Measurements from ENCODE around the gene COPZ2.
"Not testable (repeated sequence)": the region's sequence is repeated elsewhere in the genome, so short reads cannot be mapped to it uniquely, and the experiment has no call there.

Gene COPZ2

DNA sequence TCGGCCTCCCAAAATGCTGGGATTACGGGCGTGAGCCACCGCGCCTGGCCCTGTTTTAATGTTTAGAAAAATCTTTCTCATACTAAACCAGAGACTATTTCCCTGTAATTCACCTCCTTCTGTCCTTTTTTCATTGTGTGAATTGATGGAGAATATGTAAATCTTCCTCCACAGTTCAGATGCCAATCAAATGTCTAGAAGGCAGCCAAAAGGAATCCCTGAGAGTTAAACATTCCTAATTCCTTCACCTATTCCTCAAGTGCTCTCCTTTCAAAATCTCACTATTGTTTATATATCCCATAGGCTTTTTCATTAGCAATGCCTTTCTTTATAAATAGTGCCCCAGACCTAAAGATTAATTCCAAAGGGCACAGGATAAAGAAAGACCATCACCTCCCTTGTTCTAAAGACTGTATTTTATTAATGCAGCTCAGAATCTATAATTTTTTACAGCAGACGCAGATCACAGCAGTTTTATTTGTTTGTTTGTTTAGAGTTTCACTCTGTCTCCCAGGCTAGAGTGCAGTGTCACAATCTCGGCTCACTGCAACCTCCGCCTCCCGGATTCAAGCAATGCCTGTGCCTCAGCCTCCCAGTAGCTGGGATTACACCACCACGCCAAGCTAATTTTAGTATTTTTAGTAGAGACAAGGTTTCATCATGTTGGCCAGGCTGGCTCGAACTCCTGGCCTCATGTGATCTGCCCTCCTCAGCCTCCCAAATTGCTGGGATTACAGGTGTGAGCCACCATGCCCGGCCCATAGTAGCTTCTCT is 30.5 kb downstream of the COPZ2 start:
- DNase-seq (ENCODE audit: low read depth): no peak

DNA sequence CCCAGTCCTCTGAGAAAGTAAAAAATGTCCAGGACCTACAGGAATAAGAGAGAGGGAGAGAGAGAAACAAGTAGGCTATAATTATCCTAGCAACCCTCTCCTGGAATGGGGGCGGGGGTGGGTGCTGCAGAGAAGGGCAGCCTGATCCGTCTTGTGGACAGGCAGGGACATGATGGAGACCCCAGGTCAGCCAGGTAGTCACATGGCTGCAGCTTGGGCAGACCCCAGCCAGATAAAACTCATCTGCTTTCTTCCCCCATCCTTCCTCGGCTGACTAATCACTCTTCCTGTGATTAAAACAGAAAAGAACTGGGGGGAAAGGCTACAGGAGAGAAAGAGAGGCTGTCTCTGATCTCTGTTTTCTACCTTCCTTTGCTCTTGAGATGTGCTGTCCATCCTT is 32.6 kb downstream of the COPZ2 start:
- peak; percentile 47 for DNase-seq (ENCODE audit: low read depth)

GRCh38 chr17:48003417-48004151 is 34.0 kb downstream of the COPZ2 start:
- no peak for DNase-seq (ENCODE audit: low read depth)

DNA sequence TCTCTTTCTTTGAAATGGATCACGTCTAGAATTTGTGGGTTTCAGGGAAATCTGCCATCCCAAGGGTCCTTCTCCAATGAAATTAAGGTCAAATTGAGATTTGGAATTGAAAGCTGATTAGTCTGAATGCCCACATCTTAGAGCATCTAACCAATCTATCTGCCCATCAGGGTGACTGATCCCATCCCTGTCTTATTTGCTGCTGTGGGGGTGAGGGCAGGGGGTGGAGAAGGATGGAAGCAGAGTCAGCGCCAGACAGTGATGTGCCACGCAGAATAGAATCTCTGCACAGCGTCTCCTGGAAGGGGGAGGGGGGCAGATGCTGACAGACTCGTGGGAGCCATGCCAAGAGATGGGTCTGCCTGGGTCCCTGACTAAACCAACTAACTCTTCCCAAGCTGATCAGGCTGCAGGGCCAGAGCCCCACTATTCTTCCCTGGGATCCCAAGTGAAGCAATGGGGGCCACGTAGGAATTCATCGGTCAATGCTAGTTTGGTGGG is 34.6 kb downstream of the COPZ2 start:
- no peak for DNase-seq (ENCODE audit: low read depth)

- peak; percentile 94 for DNase-seq (ENCODE audit: low read depth)
Observed at GRCh38 chr17:48002266-48002915, 35.2 kb downstream of the COPZ2 start.

GRCh38 chr17:48001657-48002056 is 35.9 kb downstream of the COPZ2 start:
- not testable (repeated sequence) for DNase-seq (ENCODE audit: low read depth)

DNA sequence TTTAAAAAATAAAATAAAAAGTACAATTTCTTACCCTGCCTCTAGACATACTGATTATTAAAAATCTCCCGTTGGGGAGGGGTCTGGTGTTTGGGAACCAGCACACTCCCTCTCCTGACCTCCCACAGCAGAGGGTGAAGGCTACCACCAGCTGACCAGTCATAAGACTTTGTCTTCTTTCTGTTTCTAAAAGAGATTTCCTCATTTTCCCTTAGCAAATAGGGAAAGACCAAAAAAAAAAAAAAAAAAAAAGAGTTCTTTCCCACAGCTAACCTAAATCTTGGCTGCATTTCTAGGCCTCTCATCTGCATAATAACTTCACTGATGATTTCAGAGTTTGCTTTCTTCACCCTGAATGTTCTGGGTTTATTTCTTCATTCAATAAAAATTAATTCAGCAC is 36.4 kb downstream of the COPZ2 start:
- no peak for DNase-seq (ENCODE audit: low read depth)

- peak; percentile 80 for DNase-seq (ENCODE audit: low read depth)
Observed at GRCh38 chr17:47999582-47999981, 38.0 kb downstream of the COPZ2 start.

- no peak for DNase-seq (ENCODE audit: low read depth)
Observed at GRCh38 chr17:47998044-47998443, 39.6 kb downstream of the COPZ2 start.

- DNase-seq (ENCODE audit: low read depth): no peak
Observed at GRCh38 chr17:47997586-47997985, 40.0 kb downstream of the COPZ2 start.

- no peak for DNase-seq (ENCODE audit: low read depth)
Observed at GRCh38 chr17:47996201-47996600, 41.4 kb downstream of the COPZ2 start.

DNA sequence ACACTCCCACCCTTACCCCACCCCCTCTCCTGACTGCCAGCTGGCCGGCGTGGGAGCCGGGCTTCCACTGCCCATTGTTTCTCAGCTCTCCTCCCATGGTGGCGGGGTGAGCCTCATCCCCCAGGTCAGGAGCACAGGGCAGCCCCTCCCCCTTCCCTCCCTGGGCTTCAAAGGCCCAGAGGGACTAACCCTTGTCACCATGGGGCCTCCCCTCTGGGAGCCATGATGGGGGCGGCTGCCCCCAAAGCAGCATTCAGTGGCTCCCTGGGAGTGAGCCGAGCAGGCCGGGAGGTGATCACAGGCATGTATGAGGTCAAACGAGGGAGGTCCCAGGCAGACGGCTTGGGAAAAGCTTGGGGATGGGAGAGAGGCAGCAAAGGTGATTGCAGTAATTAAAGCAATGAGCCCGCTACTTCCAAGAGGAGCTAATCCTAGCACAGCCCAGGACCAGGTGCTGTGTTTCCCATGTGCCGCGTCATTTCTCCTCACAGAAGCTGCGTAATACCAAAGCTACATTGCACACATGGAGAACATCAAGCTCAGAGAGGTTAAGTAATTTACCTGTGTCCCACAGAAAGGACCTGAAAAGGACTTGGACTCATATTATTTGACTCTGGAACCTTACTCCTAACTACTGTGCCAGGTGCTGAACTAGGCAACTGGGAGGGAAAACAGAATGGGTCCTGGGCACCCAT is 42.2 kb downstream of the COPZ2 start:
- DNase-seq (ENCODE audit: low read depth): no peak

- DNase-seq (ENCODE audit: low read depth): no peak
Observed at GRCh38 chr17:47994724-47995123, 42.9 kb downstream of the COPZ2 start.

GRCh38 chr17:47993964-47994363 is 43.6 kb downstream of the COPZ2 start:
- DNase-seq (ENCODE audit: low read depth): no peak

GRCh38 chr17:47993031-47993564 is 44.5 kb downstream of the COPZ2 start:
- DNase-seq (ENCODE audit: low read depth): no peak

DNA sequence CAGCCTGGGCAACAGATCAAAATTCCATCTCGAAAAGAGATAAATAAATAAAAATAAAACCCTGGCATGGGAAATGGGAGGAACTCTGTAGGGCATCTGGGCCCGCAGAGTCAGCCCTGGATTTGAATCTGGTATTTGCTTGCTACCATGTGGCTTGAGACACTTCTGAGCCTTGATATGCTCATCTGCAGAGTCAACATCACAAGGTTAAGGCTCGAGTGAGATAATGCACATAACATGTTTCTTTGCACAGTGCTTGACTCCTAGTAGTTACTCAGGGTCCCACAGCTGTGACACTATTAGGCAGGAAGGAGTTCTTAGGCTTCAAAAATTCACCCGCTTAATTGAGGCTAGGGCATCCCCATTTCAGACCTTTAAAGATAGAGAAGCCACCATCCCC is 45.4 kb downstream of the COPZ2 start:
- DNase-seq (ENCODE audit: low read depth): no peak

DNA sequence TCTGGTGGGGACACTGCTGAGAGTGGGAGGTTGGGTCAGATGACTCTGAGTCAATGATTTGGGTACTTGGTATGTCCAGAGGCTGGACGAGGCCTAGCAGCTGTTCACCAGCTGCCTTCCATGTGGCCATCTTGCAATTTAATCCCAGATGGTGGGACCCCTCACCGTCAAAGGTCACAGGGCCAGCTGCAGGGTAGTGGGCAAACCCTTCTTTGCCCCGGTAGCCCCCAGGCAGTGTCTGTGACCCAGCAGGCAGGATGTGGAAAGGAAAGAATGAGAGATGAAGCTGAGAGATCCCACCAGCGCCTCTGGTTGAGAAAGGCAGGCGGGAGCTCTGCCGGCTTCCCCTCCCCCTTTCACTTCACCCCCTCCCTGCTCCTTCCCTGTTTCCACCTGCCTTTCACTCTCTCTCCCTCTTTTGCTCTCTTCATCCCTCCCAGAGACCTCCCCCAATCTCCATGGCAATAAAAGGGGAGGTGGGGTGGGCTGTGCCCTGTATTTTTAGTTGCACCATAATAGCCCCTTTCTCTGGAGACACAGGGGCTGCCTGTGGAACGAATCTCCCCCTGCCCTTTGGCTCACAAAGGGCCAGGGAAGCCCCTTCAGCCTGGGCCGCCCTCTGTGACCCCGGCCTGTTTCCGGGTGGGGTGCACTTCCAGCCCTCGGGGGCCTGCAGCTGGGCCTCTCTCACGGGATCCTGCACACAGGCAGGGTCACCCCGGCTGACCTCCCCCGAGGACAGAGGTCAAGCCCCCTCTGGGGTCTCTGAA is 46.5 kb downstream of the COPZ2 start:
- no peak for DNase-seq (ENCODE audit: low read depth)

DNA sequence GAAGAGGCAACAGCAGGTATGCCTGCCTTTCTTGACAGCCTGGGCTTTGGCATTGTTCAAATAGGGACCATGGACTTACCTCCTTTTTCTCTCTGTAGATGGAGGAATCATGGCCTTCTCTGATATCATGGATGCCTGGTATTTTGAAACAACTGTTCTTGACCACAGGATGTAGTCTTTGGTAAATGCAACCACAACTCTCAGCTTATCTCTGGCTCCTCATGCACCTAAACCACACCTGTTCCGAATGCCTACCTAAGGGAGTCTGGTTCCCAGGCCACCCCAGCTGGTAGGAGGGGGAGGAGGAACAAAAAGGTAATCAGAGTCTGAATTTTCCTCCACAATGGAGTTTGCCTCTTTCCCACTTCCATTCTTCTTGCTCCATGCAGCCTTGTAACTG is 47.9 kb downstream of the COPZ2 start:
- no peak for DNase-seq (ENCODE audit: low read depth)

DNA sequence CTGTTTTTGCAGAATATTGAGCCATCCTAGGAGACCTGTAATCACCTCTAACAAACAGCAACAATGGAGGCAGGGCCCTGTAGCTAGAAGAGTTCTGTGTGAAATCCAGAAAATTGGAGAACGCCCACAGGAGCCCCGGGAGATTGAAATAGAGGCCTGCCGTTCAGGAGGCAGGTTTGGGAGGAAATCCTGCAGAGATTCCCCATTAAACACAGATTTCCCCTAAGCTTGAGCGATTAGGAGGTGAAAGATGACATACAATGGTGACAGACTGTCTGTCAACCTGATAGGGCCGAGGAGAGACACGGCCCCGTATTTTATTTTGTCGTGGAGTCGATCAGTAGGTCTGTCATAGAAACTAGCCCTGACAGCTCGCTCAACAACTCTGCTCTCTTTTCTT is 48.4 kb downstream of the COPZ2 start:
- no peak for DNase-seq (ENCODE audit: low read depth)

GRCh38 chr17:47988445-47988844 is 49.2 kb downstream of the COPZ2 start:
- not testable (repeated sequence) for DNase-seq (ENCODE audit: low read depth)

DNA sequence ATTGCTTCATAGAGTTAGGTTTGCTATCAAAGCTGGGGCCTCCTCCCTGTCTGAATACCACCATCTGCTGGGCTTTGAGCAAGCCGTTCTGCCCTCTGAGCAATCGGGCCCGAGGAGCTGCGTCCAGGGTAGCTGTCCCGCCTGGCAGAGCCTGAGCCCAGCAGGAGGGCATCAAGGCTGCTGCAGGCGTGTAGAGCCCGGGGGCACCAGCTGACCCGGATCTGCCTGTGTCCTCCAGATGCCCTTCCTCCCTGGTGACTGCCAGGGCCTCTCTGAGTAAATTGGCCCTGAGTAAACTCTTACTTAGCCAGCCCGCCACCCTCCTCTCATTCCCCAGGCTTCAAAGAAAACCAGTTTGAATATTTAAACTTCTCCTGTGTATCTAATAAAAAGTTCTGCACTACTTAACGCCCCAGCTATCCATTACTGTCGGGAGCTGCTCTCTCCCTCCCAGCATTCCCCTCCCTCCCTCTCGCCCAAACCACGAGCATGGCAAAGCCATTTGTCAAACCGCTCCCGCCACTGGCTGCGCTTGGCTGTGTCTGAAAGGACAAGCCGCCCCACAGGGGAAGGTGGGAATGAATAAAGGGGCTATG is 50.3 kb downstream of the COPZ2 start:
- DNase-seq (ENCODE audit: low read depth): no peak

All from ELR (cell line).